Neuronal stem cell (in vitro differentiated cells): ENCODE results near the gene PCDHGC4.

Experiments used
- DNase-seq: peaks from one replicate; pipeline ENCODE4 v3.0.0-alpha.2; 2013; ENCODE audit warnings: low spot score
- H2AFZ ChIP-seq: one replicate; pipeline ENCODE4 v1.6.1; 2013; ENCODE audit warnings: mild to moderate bottlenecking, low read length, inconsistent platforms
- H2AK5ac ChIP-seq: 2 replicates; pipeline ENCODE4 v1.6.1; 2013; ENCODE audit warnings: low read depth, mild to moderate bottlenecking, inconsistent platforms, low read length, moderate library complexity, mixed read lengths
- H2BK120ac ChIP-seq: 2 replicates; pipeline ENCODE4 v1.6.1; 2013; ENCODE audit warnings: low read depth, mild to moderate bottlenecking, inconsistent platforms, low read length, moderate library complexity, mixed read lengths
- H2BK12ac ChIP-seq: one replicate; pipeline ENCODE4 v1.6.1; 2013; ENCODE audit warnings: low read length, inconsistent platforms
- H2BK15ac ChIP-seq: 2 replicates; pipeline ENCODE4 v1.6.1; 2013; ENCODE audit warnings: mild to moderate bottlenecking, low read length, inconsistent platforms, mixed read lengths
- H2BK5ac ChIP-seq: one replicate; pipeline ENCODE4 v1.6.1; 2013; ENCODE audit warnings: inconsistent platforms, mild to moderate bottlenecking, low read length, moderate library complexity
- H3K14ac ChIP-seq: one replicate; pipeline ENCODE4 v1.6.1; 2013; ENCODE audit warnings: low read length, inconsistent platforms
- H3K18ac ChIP-seq: 2 replicates; pipeline ENCODE4 v1.6.1; 2013; ENCODE audit warnings: low read length, inconsistent platforms
- H3K23ac ChIP-seq: 2 replicates; pipeline ENCODE4 v1.6.1; 2013; ENCODE audit warnings: low read depth, mild to moderate bottlenecking, mixed read lengths, low read length, inconsistent platforms; ENCODE audit not compliant: poor library complexity
- H3K27ac ChIP-seq: replicated peaks from 3 replicates; pipeline ENCODE4 v1.5.1; 2013; ENCODE audit warnings: low read length, inconsistent platforms
- H3K27me3 ChIP-seq, 3 experiments: 2 replicates each; pipeline ENCODE4 v1.6.1; 2013; ENCODE audit warnings: low read length in 3 of 3, mild to moderate bottlenecking in 2 of 3, inconsistent platforms in 1 of 3, low read depth in 1 of 3, mixed read lengths in 1 of 3, moderate library complexity in 1 of 3; ENCODE audit not compliant: control insufficient read depth in 3 of 3, insufficient read depth in 3 of 3
- H3K36me3 ChIP-seq, 2 donors: replicated peaks in 1 of 2; 2 replicates each; pipeline ENCODE4 v1.6.1; 2013; ENCODE audit warnings: low read length in 2 of 2; ENCODE audit not compliant: control insufficient read depth in 2 of 2, insufficient read depth in 2 of 2
- H3K4ac ChIP-seq: 2 replicates; pipeline ENCODE4 v1.6.1; 2013; ENCODE audit warnings: inconsistent platforms, mild to moderate bottlenecking, low read length, moderate library complexity
- H3K4me1 ChIP-seq, 2 donors: 1 replicate in 1 of 2; 2 replicates in 1 of 2; pipeline ENCODE4 v1.6.1; 2013; ENCODE audit warnings: low read length in 2 of 2, low read depth in 1 of 2; ENCODE audit not compliant: control insufficient read depth in 2 of 2, insufficient read depth in 1 of 2
- H3K4me2 ChIP-seq: one replicate; pipeline ENCODE4 v1.6.1; 2013; ENCODE audit warnings: mild to moderate bottlenecking, low read length, inconsistent platforms; ENCODE audit not compliant: insufficient read depth, poor library complexity, severe bottlenecking
- H3K4me3 ChIP-seq, 2 donors: 2 replicates each; pipeline ENCODE4 v1.5.1; 2013; ENCODE audit warnings: low read length in 2 of 2, mild to moderate bottlenecking in 2 of 2, inconsistent platforms in 1 of 2, moderate library complexity in 1 of 2
- H3K79me1 ChIP-seq: one replicate; pipeline ENCODE4 v1.6.1; 2013; ENCODE audit warnings: low read depth, mild to moderate bottlenecking, inconsistent platforms, low read length, moderate library complexity
- H3K9ac ChIP-seq: one replicate; pipeline ENCODE4 v1.6.1; 2013; ENCODE audit warnings: mild to moderate bottlenecking, low read depth, low read length, inconsistent platforms; ENCODE audit not compliant: poor library complexity
- H3K9me3 ChIP-seq, 2 donors: replicated peaks in 1 of 2; 2 replicates each; pipeline versions ENCODE3 to v1.6.1; 2013; ENCODE audit warnings: low read length in 2 of 2, mild to moderate bottlenecking in 2 of 2, inconsistent platforms in 1 of 2, low read depth in 1 of 2, mixed read lengths in 1 of 2, moderate library complexity in 1 of 2; ENCODE audit not compliant: control insufficient read depth in 2 of 2, insufficient read depth in 1 of 2
- H4K8ac ChIP-seq: one replicate; pipeline ENCODE4 v1.6.1; 2013; ENCODE audit warnings: low read depth, mild to moderate bottlenecking, inconsistent platforms, low read length, moderate library complexity
- H4K91ac ChIP-seq: one replicate; pipeline ENCODE4 v1.6.1; 2013; ENCODE audit warnings: low read length, low read depth, mild to moderate bottlenecking, inconsistent platforms; ENCODE audit not compliant: poor library complexity
- whole genome bisulfite sequencing, 2 donors: extraction: QIAGEN DNeasy Blood & Tissue Kit; methylation state at CpG; one replicate each; pipeline ENCODE4 v1.1.7; 2013; ENCODE audit warnings: missing lambda C conversion rate in 2 of 2, mixed read lengths in 1 of 2; ENCODE audit not compliant: insufficient read length in 2 of 2, insufficient replicate concordance in 1 of 2; ENCODE audit errors: extremely low coverage in 2 of 2; 5-methylcytosine and 5-hydroxymethylcytosine counted together

PCDHGC4 gene

DNA sequence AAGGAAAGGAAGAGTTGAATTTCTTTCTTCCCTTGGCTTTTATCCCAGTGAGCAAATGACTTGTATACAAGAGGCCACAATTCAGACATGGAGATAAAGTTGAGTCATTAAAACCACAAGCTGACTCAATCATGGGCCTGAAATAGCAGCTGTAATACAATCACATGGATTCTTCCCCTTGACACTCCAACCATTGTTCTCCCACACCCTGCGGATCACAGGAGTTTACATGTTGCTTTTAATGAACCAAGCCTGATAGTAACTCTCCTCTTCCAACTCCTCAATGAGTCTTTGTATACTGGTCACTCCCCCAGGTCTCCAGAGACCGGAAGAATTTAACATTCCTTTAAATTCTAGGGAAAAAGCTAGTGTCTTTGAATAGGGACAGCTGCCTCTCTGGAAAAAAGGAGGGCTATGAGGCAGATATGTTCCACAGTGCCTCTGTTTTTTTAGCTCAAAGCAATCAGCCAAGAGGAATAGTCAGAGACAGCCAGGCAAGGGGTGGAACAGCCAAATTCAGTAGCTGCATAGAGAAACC lies 36.5 kb downstream of the PCDHGC4 start:
- H2BK120ac ChIP-seq: no peak overlapping the region
- peak; percentile 83 for DNase-seq
- H2AFZ ChIP-seq: peak overlapping the region; percentile 17
- no peak overlapping the region for H3K4me3 ChIP-seq
- H3K9me3 ChIP-seq: peaks cover 0 to 36% of the 10 kb centered on the region in 2 donors
- H3K79me1 ChIP-seq: no peaks in the 10 kb centered on the region
- no peak overlapping the region for H3K4ac ChIP-seq
- no CpG with 5 or more reads among the region's 2 CpGs for WGBS, 2 donors
- no peak overlapping the region for H4K8ac ChIP-seq
- H2BK5ac ChIP-seq: no peak overlapping the region
- no peak overlapping the region for H3K18ac ChIP-seq
- H3K27ac ChIP-seq: peak overlapping the region; percentile 98
- no peak overlapping the region for H2AK5ac ChIP-seq
- H3K9ac ChIP-seq: no peak overlapping the region
- peaks cover 12 to 83% of the 10 kb centered on the region in 2 donors for H3K36me3 ChIP-seq
- H2BK12ac ChIP-seq: no peak overlapping the region
- no peak overlapping the region for H3K23ac ChIP-seq
- H3K4me1 ChIP-seq: peaks cover 29 to 39% of the 10 kb centered on the region in 2 donors
- H3K14ac ChIP-seq: no peak overlapping the region
- no peak overlapping the region for H2BK15ac ChIP-seq
- H3K4me2 ChIP-seq: no peak overlapping the region
- no peak overlapping the region for H4K91ac ChIP-seq
- H3K27me3 ChIP-seq: no peaks in the 10 kb centered on the region

DNA sequence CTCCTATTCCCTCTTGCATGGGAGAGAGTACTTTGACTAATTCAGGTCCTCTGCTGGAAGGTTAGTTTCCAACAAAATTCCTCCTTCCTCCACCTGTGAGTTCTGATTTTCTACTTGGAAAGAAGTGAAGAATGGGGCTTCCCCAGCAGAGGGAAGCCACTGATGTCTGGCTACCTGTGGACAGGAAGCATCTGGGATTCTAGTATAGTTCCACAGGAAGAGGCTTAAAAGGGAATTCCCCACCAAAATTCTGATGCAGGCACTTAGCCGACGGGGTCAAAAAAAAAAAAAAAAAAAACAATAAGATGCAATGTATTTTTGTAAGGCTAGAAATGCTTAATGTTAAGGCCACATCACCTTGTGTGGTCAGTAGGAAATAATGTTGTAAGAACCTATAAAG lies 37.5 kb downstream of the PCDHGC4 start:
- Histone ChIP-seq H4K8ac (no peak overlapping the region), H3K14ac (no peak overlapping the region), H3K4me3 (no peak overlapping the region), H2AK5ac (no peak overlapping the region), H2BK12ac (no peak overlapping the region), H3K36me3 (peaks cover 12 to 83% of the 10 kb centered on the region in 2 donors), H3K23ac (no peak overlapping the region), H4K91ac (no peak overlapping the region), H3K4me1 (peaks cover 29 to 34% of the 10 kb centered on the region in 2 donors), H2BK5ac (no peak overlapping the region), H2BK120ac (no peak overlapping the region), H3K18ac (no peak overlapping the region), H3K9me3 (peaks cover 0 to 36% of the 10 kb centered on the region in 2 donors), H3K79me1 (no peaks in the 10 kb centered on the region), H3K27ac (peak overlapping the region; percentile 98), H3K9ac (no peak overlapping the region), H2BK15ac (no peak overlapping the region), H3K4me2 (no peak overlapping the region), H3K4ac (no peak overlapping the region), H3K27me3 (no peaks in the 10 kb centered on the region), H2AFZ (no peak overlapping the region)
- no peak for DNase-seq
- no CpG with 5 or more reads among the region's 2 CpGs for WGBS, 2 donors

DNA sequence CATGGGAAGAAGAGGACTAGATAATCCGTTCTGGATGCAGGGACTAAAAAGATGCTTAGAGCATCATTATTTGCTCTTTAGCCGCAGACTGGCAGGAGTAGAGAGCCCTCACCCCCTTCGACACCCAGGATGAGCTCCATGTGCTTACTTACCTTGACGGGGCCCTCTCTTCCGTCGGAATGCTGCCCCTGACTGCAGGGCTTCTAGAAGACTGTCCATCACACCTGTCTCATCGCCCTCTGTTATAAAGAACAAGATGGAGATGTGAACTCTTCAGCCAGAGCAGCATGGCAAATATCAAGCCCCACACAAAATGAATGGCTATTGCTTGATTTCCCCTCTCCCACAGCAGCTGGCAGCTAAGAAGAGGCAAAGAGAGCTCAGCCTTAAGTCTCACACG lies 39.2 kb downstream of the PCDHGC4 start:
- Histone ChIP-seq H3K27me3 (no peaks in the 10 kb centered on the region), H3K9me3 (peaks cover 0 to 34% of the 10 kb centered on the region in 2 donors), H3K79me1 (no peaks in the 10 kb centered on the region), H3K36me3 (peaks cover 17 to 83% of the 10 kb centered on the region in 2 donors), H3K14ac (no peak overlapping the region), H3K4me2 (no peak overlapping the region), H3K9ac (no peak overlapping the region), H2AK5ac (peak overlapping the region; percentile 22), H3K23ac (no peak overlapping the region), H3K4me1 (peaks cover 29 to 32% of the 10 kb centered on the region in 2 donors), H4K8ac (no peak overlapping the region), H4K91ac (no peak overlapping the region), H2AFZ (no peak overlapping the region), H2BK15ac (no peak overlapping the region), H3K27ac (peak overlapping the region; percentile 64), H3K18ac (peak overlapping the region; percentile 81), H3K4ac (no peak overlapping the region), H3K4me3 (no peak overlapping the region), H2BK120ac (peak overlapping the region; percentile 35), H2BK12ac (peak overlapping the region; percentile 5), H2BK5ac (peak overlapping the region; percentile 62)
- DNase-seq: no peak
- no CpG with 5 or more reads among the region's 8 CpGs for WGBS, 2 donors

DNA sequence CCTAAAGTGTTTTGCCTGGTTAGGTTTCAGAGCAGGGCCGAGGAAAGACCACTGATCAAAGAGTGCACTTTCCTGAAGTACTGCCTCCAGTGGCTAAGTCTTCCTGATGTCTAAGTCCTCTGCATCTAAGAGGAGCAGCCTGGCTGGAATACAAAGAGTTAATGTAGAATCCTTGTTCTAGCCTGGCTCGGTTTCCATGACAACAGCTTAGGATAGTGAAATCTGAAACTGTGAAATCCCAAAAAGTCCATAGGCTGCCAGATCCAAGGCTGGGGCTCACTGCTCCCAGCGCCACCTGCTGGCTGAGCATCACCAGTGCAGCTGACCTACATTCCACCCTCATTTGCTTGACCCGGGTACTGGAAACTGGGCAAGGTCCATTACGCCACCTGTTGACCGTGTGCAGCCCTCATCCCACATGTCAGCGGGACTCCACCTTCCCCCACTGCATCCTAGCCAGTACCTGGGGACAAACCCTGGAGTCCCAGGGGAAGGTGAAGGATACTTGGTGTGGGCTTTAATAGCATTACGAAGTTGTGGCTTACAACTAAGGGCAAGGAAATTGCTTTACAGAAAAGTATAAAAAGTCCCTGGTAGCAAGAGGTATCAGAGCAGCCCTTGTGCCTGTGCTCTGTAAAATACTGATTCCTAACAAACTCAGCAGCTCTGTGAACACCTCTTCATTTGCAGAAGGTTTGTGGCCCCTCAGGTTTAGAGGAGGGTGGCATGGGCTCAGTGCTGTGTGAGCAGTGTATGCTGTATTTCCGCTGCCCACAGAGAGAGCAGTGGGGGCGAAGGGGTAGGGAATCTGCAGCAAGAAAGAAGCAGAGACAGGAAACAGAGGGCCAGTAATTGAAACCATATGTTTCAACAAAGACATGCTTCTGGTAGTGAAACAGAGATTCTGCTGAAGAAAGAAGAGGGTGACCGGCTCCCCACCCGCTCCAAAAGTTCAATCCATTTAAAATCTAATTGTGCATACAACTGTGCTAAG lies 40.1 kb downstream of the PCDHGC4 start:
- peak overlapping the region; percentile 71 for H3K27ac ChIP-seq
- H3K36me3 ChIP-seq: peaks cover 16 to 83% of the 10 kb centered on the region in 2 donors
- peaks cover 29 to 32% of the 10 kb centered on the region in 2 donors for H3K4me1 ChIP-seq
- no peak overlapping the region for H2BK15ac ChIP-seq
- no peak overlapping the region for H3K4ac ChIP-seq
- H2BK120ac ChIP-seq: no peak overlapping the region
- no peak overlapping the region for H3K4me3 ChIP-seq
- H3K9ac ChIP-seq: no peak overlapping the region
- H3K79me1 ChIP-seq: no peaks in the 10 kb centered on the region
- no peak overlapping the region for H4K91ac ChIP-seq
- no peak overlapping the region for H3K23ac ChIP-seq
- H3K14ac ChIP-seq: no peak overlapping the region
- H3K4me2 ChIP-seq: no peak overlapping the region
- peaks cover 0 to 25% of the 10 kb centered on the region in 2 donors for H3K9me3 ChIP-seq
- H2AK5ac ChIP-seq: no peak overlapping the region
- no peaks in the 10 kb centered on the region for H3K27me3 ChIP-seq
- H4K8ac ChIP-seq: no peak overlapping the region
- peak overlapping the region; percentile 89 for H3K18ac ChIP-seq
- peak; percentile 98 for DNase-seq
- no peak overlapping the region for H2BK5ac ChIP-seq
- no CpG with 5 or more reads among the region's 12 CpGs for WGBS, 2 donors
- peak overlapping the region; percentile 79 for H2BK12ac ChIP-seq
- peak overlapping the region; percentile 32 for H2AFZ ChIP-seq
